DOHH2 (cell line): Measurements from ENCODE around the gene FXYD4.

Experiments
- H3F3A ChIP-seq: fragments of 200-600 bp; sonication (generic), shearing (Covaris generic); 2 replicates; pipeline ENCODE4 v1.6.0; 2016; ENCODE audit warnings: antibody characterized with exemption, mild to moderate bottlenecking; ENCODE audit not compliant: control insufficient read depth, insufficient read depth
- H3K27ac ChIP-seq: fragments of 200-600 bp; sonication (generic); 2 replicates; pipeline ENCODE4 v1.5.1; 2014; ENCODE audit warnings: low read depth, mild to moderate bottlenecking, low read length, moderate library complexity
- H3K27me3 ChIP-seq: fragments of 200-600 bp; sonication (generic); 2 replicates; pipeline ENCODE4 v1.6.1; 2014; ENCODE audit warnings: mild to moderate bottlenecking, low read length, mixed read lengths; ENCODE audit not compliant: control insufficient read depth
- H3K36me3 ChIP-seq: fragments of 200-600 bp; sonication (generic); 2 replicates; pipeline ENCODE4 v1.6.1; 2014; ENCODE audit warnings: mild to moderate bottlenecking, low read length, moderate library complexity, mixed read lengths; ENCODE audit not compliant: control insufficient read depth
- H3K4me1 ChIP-seq: fragments of 200-600 bp; sonication (generic); 2 replicates; pipeline ENCODE4 v1.6.1; 2014; ENCODE audit warnings: mild to moderate bottlenecking, low read length, mixed read lengths; ENCODE audit not compliant: control insufficient read depth
- H3K4me2 ChIP-seq: fragments of 200-600 bp; sonication (generic); 2 replicates; pipeline ENCODE4 v1.6.0; 2014; ENCODE audit warnings: mild to moderate bottlenecking, low read length, moderate library complexity
- H3K4me3 ChIP-seq: fragments of 200-600 bp; sonication (generic); 2 replicates; pipeline ENCODE4 v1.5.1; 2014; ENCODE audit warnings: mild to moderate bottlenecking, low read length, mixed read lengths
- H3K79me2 ChIP-seq: fragments of 200-600 bp; sonication (generic); 2 replicates; pipeline ENCODE4 v1.6.1; 2014; ENCODE audit warnings: mild to moderate bottlenecking, low read length, mixed read lengths; ENCODE audit not compliant: control insufficient read depth
- H3K9me2 ChIP-seq: fragments of 200-600 bp; sonication (generic); replicated peaks from 2 replicates; pipeline ENCODE4 v1.6.1; 2014; ENCODE audit warnings: mild to moderate bottlenecking, low read length, mixed read lengths; ENCODE audit not compliant: control insufficient read depth
- H3K9me3 ChIP-seq: fragments of 200-600 bp; sonication (generic); 2 replicates; pipeline ENCODE4 v1.6.1; 2014; ENCODE audit warnings: antibody characterized with exemption, low read length, mixed read lengths; ENCODE audit not compliant: control insufficient read depth, insufficient read depth
- H4K20me1 ChIP-seq: fragments of 200-600 bp; sonication (generic); 2 replicates; pipeline ENCODE4 v1.6.0; 2014; ENCODE audit warnings: low read depth, mild to moderate bottlenecking, antibody characterized with exemption, low read length, moderate library complexity; ENCODE audit not compliant: control insufficient read depth, insufficient read depth
- CTCF ChIP-seq: fragments of 200-600 bp; sonication (generic); IDR thresholded peaks from one replicate; pipeline ENCODE4 v1.5.1; 2014; ENCODE audit warnings: antibody characterized with exemption, mild to moderate bottlenecking, low read depth, low read length; ENCODE audit not compliant: poor library complexity, severe bottlenecking
- EZH2phosphoT487 ChIP-seq: fragments of 200-600 bp; sonication (generic); IDR thresholded peaks from 2 replicates; pipeline ENCODE4 v1.6.1; 2017; ENCODE audit warnings: borderline replicate concordance, mild to moderate bottlenecking, antibody characterized with exemption, low read length, moderate library complexity, mixed read lengths

FXYD4 gene

GRCh38 chr10:43389867-43390266 is 18.4 kb downstream of the FXYD4 start:
- Histone ChIP-seq H3K9me3 (no peaks in the 10 kb centered on the region), H3K36me3 (peaks cover 100% of the 10 kb centered on the region), H3K79me2 (peaks cover 77% of the 10 kb centered on the region), H3K27ac (no peak overlapping the region), H4K20me1 (peaks cover 56% of the 10 kb centered on the region), H3K27me3 (no peaks in the 10 kb centered on the region), H3K4me2 (no peak overlapping the region), H3F3A (peaks cover 82% of the 10 kb centered on the region), H3K4me1 (peaks cover 14% of the 10 kb centered on the region), H3K9me2 (no peaks in the 10 kb centered on the region), H3K4me3 (no peak overlapping the region)
- TF ChIP-seq EZH2phosphoT487, result no peak
- TF ChIP-seq CTCF, result no peak

DNA sequence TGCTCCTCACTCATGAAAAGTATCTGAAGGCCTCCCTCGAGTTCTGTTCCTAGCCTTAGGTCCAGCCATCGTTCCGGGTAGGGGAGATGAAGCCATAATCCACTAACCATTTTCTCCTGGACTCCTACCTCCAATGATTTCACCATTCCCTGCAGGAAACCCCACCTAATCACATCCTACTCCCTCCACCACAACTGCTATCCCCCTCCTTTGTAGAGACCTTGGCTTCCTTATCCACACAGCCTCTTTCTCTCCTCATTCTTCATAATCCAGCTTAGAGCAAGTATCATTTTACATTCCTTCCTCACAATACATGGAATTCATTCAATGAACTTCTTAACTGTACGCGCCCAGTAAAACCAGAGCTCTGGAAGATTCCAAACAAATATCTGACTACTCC is 18.9 kb downstream of the FXYD4 start:
- TF ChIP-seq EZH2phosphoT487 (no peak), CTCF (no peak)
- H3K27ac ChIP-seq, result no peak overlapping the region
- peaks cover 56% of the 10 kb centered on the region for H4K20me1 ChIP-seq
- peaks cover 100% of the 10 kb centered on the region for H3K36me3 ChIP-seq
- peaks cover 82% of the 10 kb centered on the region for H3F3A ChIP-seq
- peaks cover 18% of the 10 kb centered on the region for H3K4me1 ChIP-seq
- no peak overlapping the region for H3K4me3 ChIP-seq
- H3K4me2 ChIP-seq, result no peak overlapping the region
- no peaks in the 10 kb centered on the region for H3K27me3 ChIP-seq
- no peaks in the 10 kb centered on the region for H3K9me2 ChIP-seq
- peaks cover 81% of the 10 kb centered on the region for H3K79me2 ChIP-seq
- no peaks in the 10 kb centered on the region for H3K9me3 ChIP-seq

DNA sequence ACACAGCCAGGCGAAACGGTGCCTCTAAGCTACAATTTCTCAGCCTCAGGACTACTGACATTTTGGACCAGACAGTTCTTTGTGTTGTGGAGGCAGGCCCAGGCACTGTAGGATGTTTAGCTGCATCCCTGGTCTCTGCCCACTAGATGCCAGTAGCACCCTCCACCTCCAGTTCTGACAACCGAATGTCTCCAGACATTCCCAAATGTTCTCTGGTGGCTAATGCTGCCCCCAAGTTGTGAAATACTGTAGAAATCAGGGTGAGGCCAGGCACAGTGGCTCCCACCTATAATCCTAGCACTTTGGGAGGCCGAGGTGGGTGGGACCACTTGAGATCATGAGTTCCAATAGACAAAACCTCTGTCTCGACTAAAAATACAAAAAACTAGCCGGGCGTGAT is 19.3 kb downstream of the FXYD4 start:
- Histone ChIP-seq H3K79me2 (peaks cover 86% of the 10 kb centered on the region), H3K9me2 (no peaks in the 10 kb centered on the region), H3K4me2 (no peak overlapping the region), H3K4me3 (no peak overlapping the region), H4K20me1 (peaks cover 59% of the 10 kb centered on the region), H3K36me3 (peaks cover 100% of the 10 kb centered on the region), H3K9me3 (no peaks in the 10 kb centered on the region), H3K4me1 (peaks cover 22% of the 10 kb centered on the region), H3F3A (peaks cover 81% of the 10 kb centered on the region), H3K27me3 (no peaks in the 10 kb centered on the region), H3K27ac (no peak overlapping the region)
- TF ChIP-seq EZH2phosphoT487, result no peak
- no peak for TF ChIP-seq CTCF

GRCh38 chr10:43391496-43391895 is 20.1 kb downstream of the FXYD4 start:
- H3K4me2 ChIP-seq, result no peak overlapping the region
- H3K36me3 ChIP-seq, result peaks cover 100% of the 10 kb centered on the region
- no peaks in the 10 kb centered on the region for H3K9me2 ChIP-seq
- no peaks in the 10 kb centered on the region for H3K9me3 ChIP-seq
- peaks cover 30% of the 10 kb centered on the region for H3K4me1 ChIP-seq
- no peak overlapping the region for H3K27ac ChIP-seq
- H3F3A ChIP-seq, result peaks cover 77% of the 10 kb centered on the region
- peaks cover 93% of the 10 kb centered on the region for H3K79me2 ChIP-seq
- H4K20me1 ChIP-seq, result peaks cover 65% of the 10 kb centered on the region
- TF ChIP-seq EZH2phosphoT487 (no peak), CTCF (no peak)
- no peaks in the 10 kb centered on the region for H3K27me3 ChIP-seq
- H3K4me3 ChIP-seq, result no peak overlapping the region
